Right atrium auricular region (tissue), 2 donors: ENCODE measurements around the gene NUP88. TPM values are rescaled to one million over a fixed set of nuclear protein-coding genes. Genes with fewer than 3 reads are reported as not detected.

Experiments used
- DNase-seq: peaks from one replicate; pipeline ENCODE4 v3.0.0-alpha.2; 2019; ENCODE audit warnings: low spot score
- H3K27ac ChIP-seq, 2 donors: fragments of 200-600 bp; sonication (generic); 1 replicate in 1 of 2; 2 replicates in 1 of 2; pipeline ENCODE4 v1.5.1; 2016 to 2019
- H3K27me3 ChIP-seq, 2 donors: fragments of 200-600 bp; sonication (generic); one replicate each; pipeline versions ENCODE4 v1.5.1 to v1.6.0; 2017 to 2019
- H3K36me3 ChIP-seq: fragments of 200-600 bp; sonication (generic); one replicate; pipeline ENCODE4 v1.5.1; 2016
- H3K4me1 ChIP-seq, 2 donors: fragments of 200-600 bp; sonication (generic); one replicate each; pipeline versions ENCODE4 v1.5.1 to v1.6.0; 2017 to 2019
- H3K4me3 ChIP-seq, 2 donors: fragments of 200-600 bp; sonication (generic); 1 replicate in 1 of 2; 2 replicates in 1 of 2; pipeline ENCODE4 v1.5.1; 2017 to 2019; ENCODE audit warnings: mild to moderate bottlenecking in 1 of 2, moderate library complexity in 1 of 2
- H3K9me3 ChIP-seq, 2 donors: fragments of 200-600 bp; sonication (generic); one replicate each; pipeline ENCODE4 v1.5.1; 2019
- CTCF ChIP-seq, 2 donors: fragments of 200-600 bp; sonication (generic); IDR thresholded peaks; one replicate each; pipeline ENCODE4 v1.5.1; 2019; ENCODE audit warnings: antibody characterized with exemption in 2 of 2
- total RNA-seq, 2 donors: library from RNA; depleted of rRNA; stranded (reverse); fragments of >200 nt; gene quantifications; one replicate each; pipeline ENCODE4 v1.1.0, GENCODE V29; 2016

The NUP88 gene
- total RNA-seq, 2 donors from 2014 or later, result 21.7 to 48.2 TPM

GRCh38 chr17:5399767-5400166 lies 19.7 kb downstream of the NUP88 start:
- H3K9me3 ChIP-seq, result no peaks in the 10 kb centered on the region
- no peaks in the 10 kb centered on the region for H3K27me3 ChIP-seq
- H3K4me1 ChIP-seq, result no peaks in the 10 kb centered on the region
- H3K4me3 ChIP-seq, result no peak overlapping the region
- no peak for DNase-seq
- H3K36me3 ChIP-seq, result peaks cover 75% of the 10 kb centered on the region
- no peak for TF ChIP-seq CTCF (IDR thresholded peaks at IDR 0.05)
- H3K27ac ChIP-seq, result no peak overlapping the region

GRCh38 chr17:5396612-5397011 lies 22.9 kb downstream of the NUP88 start:
- TF ChIP-seq CTCF (IDR thresholded peaks at IDR 0.05), result no peak
- no peak overlapping the region for H3K27ac ChIP-seq
- DNase-seq, result no peak
- no peaks in the 10 kb centered on the region for H3K9me3 ChIP-seq
- no peak overlapping the region for H3K4me3 ChIP-seq
- no peaks in the 10 kb centered on the region for H3K27me3 ChIP-seq
- H3K4me1 ChIP-seq, result no peaks in the 10 kb centered on the region
- peaks cover 74% of the 10 kb centered on the region for H3K36me3 ChIP-seq

DNA sequence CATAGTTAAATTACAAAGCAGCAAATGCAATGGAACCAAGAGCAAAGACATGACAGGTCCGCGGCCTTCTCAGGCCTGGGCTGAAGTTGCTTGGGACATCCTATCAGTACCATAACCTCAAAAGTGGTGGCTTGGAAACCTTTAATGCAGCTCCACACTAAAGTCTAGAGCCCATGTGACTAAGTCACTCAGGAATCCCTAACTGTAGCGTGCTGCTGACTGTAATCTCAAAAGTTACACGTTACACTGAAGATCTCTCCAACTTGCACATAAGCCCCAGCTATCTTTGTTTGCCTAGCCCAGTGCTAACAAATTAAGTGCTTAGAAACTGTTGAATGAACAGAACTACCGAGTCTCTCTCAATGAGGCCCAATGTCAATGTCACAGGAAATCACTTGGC lies 27.8 kb downstream of the NUP88 start:
- Histone ChIP-seq H3K4me1 (no peaks in the 10 kb centered on the region), H3K27me3 (no peaks in the 10 kb centered on the region), H3K4me3 (no peak overlapping the region), H3K9me3 (no peaks in the 10 kb centered on the region), H3K36me3 (peaks cover 73% of the 10 kb centered on the region), H3K27ac (no peak overlapping the region)
- TF ChIP-seq CTCF (IDR thresholded peaks at IDR 0.05), result no peak
- no peak for DNase-seq

- no peak for TF ChIP-seq CTCF (IDR thresholded peaks at IDR 0.05)
- no peaks in the 10 kb centered on the region for H3K9me3 ChIP-seq
- DNase-seq, result no peak
- H3K36me3 ChIP-seq, result peaks cover 97% of the 10 kb centered on the region
- H3K27me3 ChIP-seq, result no peaks in the 10 kb centered on the region
- no peak overlapping the region for H3K4me3 ChIP-seq
- H3K4me1 ChIP-seq, result no peaks in the 10 kb centered on the region
- no peak overlapping the region for H3K27ac ChIP-seq
Measured at GRCh38 chr17:5381542-5381941, 37.9 kb downstream of the NUP88 start.

DNA sequence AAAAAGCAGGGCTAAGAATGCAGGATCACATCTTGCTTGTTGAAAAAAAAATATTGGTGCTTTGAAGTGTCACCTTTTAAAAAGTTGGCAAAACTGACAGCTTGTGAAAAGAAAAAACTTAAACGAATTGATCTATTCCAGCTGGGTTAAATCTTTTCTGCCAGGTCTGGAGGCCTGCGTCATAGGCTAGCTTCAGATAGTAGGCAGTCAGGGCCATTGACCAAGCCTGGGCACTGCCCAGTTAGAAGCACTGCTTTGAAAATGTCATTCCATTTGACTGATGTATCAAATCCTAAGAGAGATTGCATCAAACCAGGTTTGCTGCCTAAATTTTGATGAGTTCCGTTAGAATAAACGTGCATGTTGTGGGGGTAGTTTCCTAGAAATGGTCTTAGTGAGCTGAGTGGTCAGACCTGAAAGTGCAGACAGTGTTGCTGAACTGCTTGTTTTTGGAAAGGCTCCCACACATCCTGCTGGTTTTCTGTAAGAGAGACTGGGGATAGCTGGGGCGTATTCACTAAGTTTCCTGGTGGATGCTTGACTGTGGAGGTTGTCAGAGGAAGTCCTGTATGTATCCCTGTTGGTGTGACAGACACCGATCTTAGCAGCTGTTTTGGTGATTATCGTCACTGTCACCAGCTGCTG lies 38.8 kb downstream of the NUP88 start:
- H3K4me3 ChIP-seq, result no peak overlapping the region
- H3K27ac ChIP-seq, result no peak overlapping the region
- no peaks in the 10 kb centered on the region for H3K9me3 ChIP-seq
- TF ChIP-seq CTCF (IDR thresholded peaks at IDR 0.05), result no peak
- no peaks in the 10 kb centered on the region for H3K4me1 ChIP-seq
- no peak for DNase-seq
- no peaks in the 10 kb centered on the region for H3K27me3 ChIP-seq
- H3K36me3 ChIP-seq, result peaks cover 97% of the 10 kb centered on the region
